NT2/D1 (cell line): Measurements from ENCODE around the gene CAMSAP3.
"Not testable (repeated sequence)": the region's sequence is repeated elsewhere in the genome, so short reads cannot be mapped to it uniquely, and the experiment has no call there.

ENCODE experiments used
- YY1 ChIP-seq: IDR thresholded peaks from 2 replicates; pipeline ENCODE4 v1.6.1; 2011; ENCODE audit not compliant: insufficient read length, insufficient read depth
- ZNF274 ChIP-seq: IDR thresholded peaks from 2 replicates; pipeline ENCODE4 v1.6.1; 2011; ENCODE audit warnings: mild to moderate bottlenecking, low read depth, low read length

DNA sequence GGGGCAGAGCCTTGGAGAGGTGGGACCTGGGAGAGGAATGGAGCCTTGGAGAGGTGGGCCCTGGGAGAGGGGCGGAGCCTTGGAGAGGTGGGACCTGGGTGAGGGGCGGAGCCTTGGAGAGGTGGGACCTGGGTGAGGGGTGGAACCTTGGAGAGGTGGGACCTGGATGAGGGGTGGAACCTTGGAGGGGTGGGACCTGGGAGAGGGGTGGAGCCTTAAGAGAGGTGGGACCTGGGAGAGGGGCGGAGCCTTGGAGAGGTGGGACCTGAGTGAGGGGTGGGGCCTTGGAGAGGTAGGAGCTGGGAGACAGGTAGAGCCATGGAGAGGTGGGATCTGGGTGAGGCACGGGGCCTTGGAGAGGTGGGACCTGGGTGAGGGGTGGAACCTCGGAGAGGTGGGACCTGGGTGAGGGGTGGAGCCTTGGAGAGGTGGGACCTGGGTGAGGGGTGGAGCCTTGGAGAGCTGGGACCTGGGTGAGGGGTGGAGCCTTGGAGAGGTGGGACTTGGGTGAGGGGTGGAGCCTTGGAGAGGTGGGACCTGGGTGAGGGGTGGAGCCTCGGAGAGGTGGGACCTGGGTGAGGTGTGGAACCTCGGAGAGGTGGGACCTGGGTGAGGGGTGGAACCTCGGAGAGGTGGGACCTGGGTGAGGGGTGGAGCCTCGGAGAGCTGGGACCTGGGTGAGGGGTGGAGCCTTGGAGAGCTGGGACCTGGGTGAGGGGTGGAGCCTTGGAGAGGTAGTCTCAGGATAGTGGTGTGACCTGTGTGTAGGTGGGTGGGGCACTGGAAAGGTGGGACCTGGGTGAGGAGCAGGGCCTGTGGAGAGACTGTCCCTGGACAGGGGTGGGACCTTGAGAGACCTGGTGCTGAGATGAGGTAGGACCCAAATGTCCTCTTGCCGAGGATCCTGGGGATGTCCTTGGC is 48.2 kb downstream of the CAMSAP3 start:
- TF ChIP-seq ZNF274, YY1: not testable (repeated sequence)
